ENCODE results near the gene CCDC146. TPM values are rescaled to one million over a fixed set of nuclear protein-coding genes. Genes with fewer than 3 reads are reported as not detected.

The CCDC146 gene
- total RNA-seq, 1 experiment from 2014 or later = 1.1 TPM

DNA sequence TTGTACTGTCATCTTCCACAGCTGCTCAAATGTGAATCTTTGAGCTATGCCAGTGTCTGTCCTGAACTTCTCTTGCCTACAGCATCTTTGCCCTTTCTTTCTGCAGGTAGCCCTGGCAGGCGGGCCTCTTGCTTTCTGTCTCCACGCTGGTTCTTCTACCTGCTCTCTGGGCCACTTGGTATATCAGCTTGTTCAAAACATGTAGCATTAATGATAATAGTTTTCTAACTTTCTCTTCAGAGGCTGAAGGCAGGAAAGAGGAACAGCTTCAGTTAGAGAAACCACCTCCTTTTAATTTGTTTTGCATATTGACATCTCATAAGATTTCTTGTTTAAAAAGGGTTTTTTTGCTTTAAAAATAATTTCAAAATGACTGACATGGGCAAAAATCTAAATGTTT, 78.1 kb downstream of the CCDC146 start:
- ChIA-PET CTCF (interaction anchor here (2.6 kb wide), 1 partner anchor 46 kb away, joined by 17 read pairs; no protein-coding TSS in a partner anchor), POLR2A (no interaction called here)
- no peaks in the 10 kb centered on the region; the same call in 1 of the 2 replicates for H3K27me3 Mint-ChIP-seq (ENCODE audit: low read depth)
- no peaks in the 10 kb centered on the region for H3K36me3 Mint-ChIP-seq
- ATAC-seq (no peak), DNase-seq (ENCODE audit: low spot score) (no peak)
- no peaks in the 10 kb centered on the region for H3K9me3 Mint-ChIP-seq
- TF ChIP-seq JUN (CRISPR knock-in tag; IDR thresholded peaks at IDR 0.05) = no peak
- TF ChIP-seq, protein P1, sequence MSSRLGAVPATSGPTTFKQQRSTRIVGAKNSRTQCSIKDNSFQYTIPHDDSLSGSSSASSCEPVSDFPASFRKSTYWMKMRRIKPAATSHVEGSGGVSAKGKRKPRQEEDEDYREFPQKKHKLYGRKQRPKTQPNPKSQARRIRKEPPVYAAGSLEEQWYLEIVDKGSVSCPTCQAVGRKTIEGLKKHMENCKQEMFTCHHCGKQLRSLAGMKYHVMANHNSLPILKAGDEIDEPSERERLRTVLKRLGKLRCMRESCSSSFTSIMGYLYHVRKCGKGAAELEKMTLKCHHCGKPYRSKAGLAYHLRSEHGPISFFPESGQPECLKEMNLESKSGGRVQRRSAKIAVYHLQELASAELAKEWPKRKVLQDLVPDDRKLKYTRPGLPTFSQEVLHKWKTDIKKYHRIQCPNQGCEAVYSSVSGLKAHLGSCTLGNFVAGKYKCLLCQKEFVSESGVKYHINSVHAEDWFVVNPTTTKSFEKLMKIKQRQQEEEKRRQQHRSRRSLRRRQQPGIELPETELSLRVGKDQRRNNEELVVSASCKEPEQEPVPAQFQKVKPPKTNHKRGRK (CRISPR knock-in tag; IDR thresholded peaks at IDR 0.05; ENCODE audit: borderline replicate concordance) = no peak
- TF ChIP-seq FOXK1 (CRISPR knock-in tag; IDR thresholded peaks at IDR 0.05) = no peak
- no peak for TF ChIP-seq EMX1 (CRISPR knock-in tag; IDR thresholded peaks at IDR 0.05)
- no peak for TF ChIP-seq CREM (CRISPR knock-in tag; IDR thresholded peaks at IDR 0.05)
- TF ChIP-seq, protein P2, sequence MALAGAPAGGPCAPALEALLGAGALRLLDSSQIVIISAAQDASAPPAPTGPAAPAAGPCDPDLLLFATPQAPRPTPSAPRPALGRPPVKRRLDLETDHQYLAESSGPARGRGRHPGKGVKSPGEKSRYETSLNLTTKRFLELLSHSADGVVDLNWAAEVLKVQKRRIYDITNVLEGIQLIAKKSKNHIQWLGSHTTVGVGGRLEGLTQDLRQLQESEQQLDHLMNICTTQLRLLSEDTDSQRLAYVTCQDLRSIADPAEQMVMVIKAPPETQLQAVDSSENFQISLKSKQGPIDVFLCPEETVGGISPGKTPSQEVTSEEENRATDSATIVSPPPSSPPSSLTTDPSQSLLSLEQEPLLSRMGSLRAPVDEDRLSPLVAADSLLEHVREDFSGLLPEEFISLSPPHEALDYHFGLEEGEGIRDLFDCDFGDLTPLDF (CRISPR knock-in tag; IDR thresholded peaks at IDR 0.05) = no peak
- TF ChIP-seq NFYB (CRISPR knock-in tag; conservative IDR thresholded peaks at IDR 0.05; ENCODE audit: low read depth) = no peak
- TF ChIP-seq, protein P3, sequence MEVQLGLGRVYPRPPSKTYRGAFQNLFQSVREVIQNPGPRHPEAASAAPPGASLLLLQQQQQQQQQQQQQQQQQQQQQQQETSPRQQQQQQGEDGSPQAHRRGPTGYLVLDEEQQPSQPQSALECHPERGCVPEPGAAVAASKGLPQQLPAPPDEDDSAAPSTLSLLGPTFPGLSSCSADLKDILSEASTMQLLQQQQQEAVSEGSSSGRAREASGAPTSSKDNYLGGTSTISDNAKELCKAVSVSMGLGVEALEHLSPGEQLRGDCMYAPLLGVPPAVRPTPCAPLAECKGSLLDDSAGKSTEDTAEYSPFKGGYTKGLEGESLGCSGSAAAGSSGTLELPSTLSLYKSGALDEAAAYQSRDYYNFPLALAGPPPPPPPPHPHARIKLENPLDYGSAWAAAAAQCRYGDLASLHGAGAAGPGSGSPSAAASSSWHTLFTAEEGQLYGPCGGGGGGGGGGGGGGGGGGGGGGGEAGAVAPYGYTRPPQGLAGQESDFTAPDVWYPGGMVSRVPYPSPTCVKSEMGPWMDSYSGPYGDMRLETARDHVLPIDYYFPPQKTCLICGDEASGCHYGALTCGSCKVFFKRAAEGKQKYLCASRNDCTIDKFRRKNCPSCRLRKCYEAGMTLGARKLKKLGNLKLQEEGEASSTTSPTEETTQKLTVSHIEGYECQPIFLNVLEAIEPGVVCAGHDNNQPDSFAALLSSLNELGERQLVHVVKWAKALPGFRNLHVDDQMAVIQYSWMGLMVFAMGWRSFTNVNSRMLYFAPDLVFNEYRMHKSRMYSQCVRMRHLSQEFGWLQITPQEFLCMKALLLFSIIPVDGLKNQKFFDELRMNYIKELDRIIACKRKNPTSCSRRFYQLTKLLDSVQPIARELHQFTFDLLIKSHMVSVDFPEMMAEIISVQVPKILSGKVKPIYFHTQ (CRISPR knock-in tag; IDR thresholded peaks at IDR 0.05) = no peak
- TF ChIP-seq NR2C2 (CRISPR knock-in tag; IDR thresholded peaks at IDR 0.05) = no peak
- TF ChIP-seq ZNF219 (CRISPR knock-in tag; IDR thresholded peaks at IDR 0.05; ENCODE audit: borderline replicate concordance) = no peak
- TF ChIP-seq, protein P4, sequence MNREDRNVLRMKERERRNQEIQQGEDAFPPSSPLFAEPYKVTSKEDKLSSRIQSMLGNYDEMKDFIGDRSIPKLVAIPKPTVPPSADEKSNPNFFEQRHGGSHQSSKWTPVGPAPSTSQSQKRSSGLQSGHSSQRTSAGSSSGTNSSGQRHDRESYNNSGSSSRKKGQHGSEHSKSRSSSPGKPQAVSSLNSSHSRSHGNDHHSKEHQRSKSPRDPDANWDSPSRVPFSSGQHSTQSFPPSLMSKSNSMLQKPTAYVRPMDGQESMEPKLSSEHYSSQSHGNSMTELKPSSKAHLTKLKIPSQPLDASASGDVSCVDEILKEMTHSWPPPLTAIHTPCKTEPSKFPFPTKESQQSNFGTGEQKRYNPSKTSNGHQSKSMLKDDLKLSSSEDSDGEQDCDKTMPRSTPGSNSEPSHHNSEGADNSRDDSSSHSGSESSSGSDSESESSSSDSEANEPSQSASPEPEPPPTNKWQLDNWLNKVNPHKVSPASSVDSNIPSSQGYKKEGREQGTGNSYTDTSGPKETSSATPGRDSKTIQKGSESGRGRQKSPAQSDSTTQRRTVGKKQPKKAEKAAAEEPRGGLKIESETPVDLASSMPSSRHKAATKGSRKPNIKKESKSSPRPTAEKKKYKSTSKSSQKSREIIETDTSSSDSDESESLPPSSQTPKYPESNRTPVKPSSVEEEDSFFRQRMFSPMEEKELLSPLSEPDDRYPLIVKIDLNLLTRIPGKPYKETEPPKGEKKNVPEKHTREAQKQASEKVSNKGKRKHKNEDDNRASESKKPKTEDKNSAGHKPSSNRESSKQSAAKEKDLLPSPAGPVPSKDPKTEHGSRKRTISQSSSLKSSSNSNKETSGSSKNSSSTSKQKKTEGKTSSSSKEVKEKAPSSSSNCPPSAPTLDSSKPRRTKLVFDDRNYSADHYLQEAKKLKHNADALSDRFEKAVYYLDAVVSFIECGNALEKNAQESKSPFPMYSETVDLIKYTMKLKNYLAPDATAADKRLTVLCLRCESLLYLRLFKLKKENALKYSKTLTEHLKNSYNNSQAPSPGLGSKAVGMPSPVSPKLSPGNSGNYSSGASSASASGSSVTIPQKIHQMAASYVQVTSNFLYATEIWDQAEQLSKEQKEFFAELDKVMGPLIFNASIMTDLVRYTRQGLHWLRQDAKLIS (CRISPR knock-in tag; IDR thresholded peaks at IDR 0.05; ENCODE audit: borderline replicate concordance) = no peak
- H3K4me1 Mint-ChIP-seq = peaks cover 6% of the 10 kb centered on the region
- H3K27ac Mint-ChIP-seq = no peak overlapping the region; the same call in 1 of the 2 replicates
- H3K4me3 Mint-ChIP-seq = no peak overlapping the region

DNA sequence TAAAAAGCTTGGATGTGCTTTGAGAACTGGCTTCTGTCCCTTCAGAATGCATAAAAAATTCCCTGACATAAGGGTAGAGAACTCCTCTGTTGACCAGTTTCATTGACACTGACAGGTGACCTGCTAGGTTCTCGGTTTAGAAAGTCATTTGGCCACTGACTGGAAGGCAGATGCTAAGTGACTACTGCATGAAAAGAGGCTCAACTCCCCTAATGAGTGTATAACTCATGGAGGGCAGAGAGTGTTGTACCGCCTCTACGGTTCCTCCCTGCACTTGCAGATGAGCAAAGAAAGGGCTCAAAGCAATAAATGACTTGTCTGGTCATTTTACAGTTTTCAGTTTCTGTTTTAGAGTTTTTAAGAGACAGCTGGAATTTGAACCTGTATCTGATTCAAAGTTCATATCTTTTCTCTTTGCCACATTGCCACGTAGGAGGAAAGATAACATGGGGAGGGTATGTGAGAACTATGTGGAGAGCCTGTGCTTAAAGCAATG, 80.1 kb downstream of the CCDC146 start:
- CTCF ChIA-PET = no interaction called here
- peaks cover 4% of the 10 kb centered on the region for H3K9me3 Mint-ChIP-seq
- POLR2A ChIA-PET = no interaction called here
- H3K36me3 Mint-ChIP-seq = no peaks in the 10 kb centered on the region
- DNase-seq (ENCODE audit: low spot score) (no peak), ATAC-seq (no peak)
- H3K4me3 Mint-ChIP-seq = no peak overlapping the region
- H3K27me3 Mint-ChIP-seq (ENCODE audit: low read depth) = no peaks in the 10 kb centered on the region; the same call in 1 of the 2 replicates
- H3K27ac Mint-ChIP-seq = no peak overlapping the region
- H3K4me1 Mint-ChIP-seq = peaks cover 6% of the 10 kb centered on the region
- no peak for TF ChIP-seq TEAD1 (CRISPR knock-in tag; IDR thresholded peaks at IDR 0.05)
- TF ChIP-seq, protein P1 (CRISPR knock-in tag; IDR thresholded peaks at IDR 0.05; ENCODE audit: borderline replicate concordance) = no peak
- TF ChIP-seq GABPB1 (CRISPR knock-in tag; IDR thresholded peaks at IDR 0.05) = no peak
- TF ChIP-seq, protein P5, sequence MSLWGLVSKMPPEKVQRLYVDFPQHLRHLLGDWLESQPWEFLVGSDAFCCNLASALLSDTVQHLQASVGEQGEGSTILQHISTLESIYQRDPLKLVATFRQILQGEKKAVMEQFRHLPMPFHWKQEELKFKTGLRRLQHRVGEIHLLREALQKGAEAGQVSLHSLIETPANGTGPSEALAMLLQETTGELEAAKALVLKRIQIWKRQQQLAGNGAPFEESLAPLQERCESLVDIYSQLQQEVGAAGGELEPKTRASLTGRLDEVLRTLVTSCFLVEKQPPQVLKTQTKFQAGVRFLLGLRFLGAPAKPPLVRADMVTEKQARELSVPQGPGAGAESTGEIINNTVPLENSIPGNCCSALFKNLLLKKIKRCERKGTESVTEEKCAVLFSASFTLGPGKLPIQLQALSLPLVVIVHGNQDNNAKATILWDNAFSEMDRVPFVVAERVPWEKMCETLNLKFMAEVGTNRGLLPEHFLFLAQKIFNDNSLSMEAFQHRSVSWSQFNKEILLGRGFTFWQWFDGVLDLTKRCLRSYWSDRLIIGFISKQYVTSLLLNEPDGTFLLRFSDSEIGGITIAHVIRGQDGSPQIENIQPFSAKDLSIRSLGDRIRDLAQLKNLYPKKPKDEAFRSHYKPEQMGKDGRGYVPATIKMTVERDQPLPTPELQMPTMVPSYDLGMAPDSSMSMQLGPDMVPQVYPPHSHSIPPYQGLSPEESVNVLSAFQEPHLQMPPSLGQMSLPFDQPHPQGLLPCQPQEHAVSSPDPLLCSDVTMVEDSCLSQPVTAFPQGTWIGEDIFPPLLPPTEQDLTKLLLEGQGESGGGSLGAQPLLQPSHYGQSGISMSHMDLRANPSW (CRISPR knock-in tag; conservative IDR thresholded peaks at IDR 0.05; ENCODE audit: low read depth) = no peak
- TF ChIP-seq ZNF317 (CRISPR knock-in tag; IDR thresholded peaks at IDR 0.05; ENCODE audit: borderline replicate concordance, low read depth) = no peak
- no peak for TF ChIP-seq NR3C1 (CRISPR knock-in tag; conservative IDR thresholded peaks at IDR 0.05; ENCODE audit: low read depth)
- TF ChIP-seq SOX15 (CRISPR knock-in tag; IDR thresholded peaks at IDR 0.05) = no peak
- TF ChIP-seq EMX1 (CRISPR knock-in tag; IDR thresholded peaks at IDR 0.05) = no peak
- TF ChIP-seq OVOL2 (CRISPR knock-in tag; IDR thresholded peaks at IDR 0.05; ENCODE audit: borderline replicate concordance) = no peak
- TF ChIP-seq CBFB (CRISPR knock-in tag; IDR thresholded peaks at IDR 0.05; ENCODE audit: low read depth) = no peak
- TF ChIP-seq FOXK1 (CRISPR knock-in tag; IDR thresholded peaks at IDR 0.05) = no peak
- TF ChIP-seq ATF1 (CRISPR knock-in tag; IDR thresholded peaks at IDR 0.05) = no peak
- no peak for TF ChIP-seq SMAD3 (CRISPR knock-in tag; IDR thresholded peaks at IDR 0.05; ENCODE audit: borderline replicate concordance)

Data from WTC11 (cell line).